K562 (cell line): ENCODE data around the gene MVB12B. TPM values are rescaled to one million over a fixed set of nuclear protein-coding genes. Genes with fewer than 3 reads are reported as not detected.

Experiments
- ATAC-seq: fragments of 200-7000 bp; cut with Tn5 transposase; 3 replicates; pipeline ENCODE4 v1.9.1; 2020; ENCODE audit warnings: moderate library complexity
- BruUV-seq: library from RNA; stranded (reverse); fragments of 400-500 nt; replicated peaks from 2 replicates; lab custom pipeline; 2021; lab: Mats Ljungman, UMichigan
- CTCF ChIA-PET: fragments of 300-600 bp; formaldehyde crosslinking; extraction: SDS; loops from one replicate; lab custom pipeline; 2021; ENCODE audit warnings: low intra/inter-chr PET ratio; lab: Yijun Ruan, JAX
- POLR2A ChIA-PET: fragments of 300-600, 350-650 bp; sonication (Branson Sonifier 250); formaldehyde crosslinking; extraction: SDS; loops from one replicate; lab custom pipeline; 2021; ENCODE audit warnings: antibody characterized with exemption, inconsistent platforms; lab: Yijun Ruan, JAX
- DNase-seq, 4 experiments: peaks; one replicate each; pipeline versions ENCODE4 v3.0.0 to v3.0.0-alpha.2; 2011 to 2018; ENCODE audit warnings: low spot score in 3 of 4, mixed read lengths in 3 of 4; ENCODE audit errors: extremely low read depth in 1 of 4
- FAIRE-seq: peaks from 2 replicates; lab custom pipeline; 2011; peaks lifted over from hg19 to GRCh38; lab: Jason Lieb, UNC
- H2AFZ ChIP-seq: 2 replicates; pipeline ENCODE4 v1.6.0; 2011; ENCODE audit warnings: low read depth, low read length, control low read depth, inconsistent platforms
- H3K27ac ChIP-seq: fragments of 200-600 bp; 3 replicates; pipeline ENCODE4 v1.8.0; 2011; ENCODE audit warnings: low read depth, mild to moderate bottlenecking, control low read depth, inconsistent platforms, low read length, moderate library complexity, mixed read lengths; ENCODE audit errors: extremely low read depth
- H3K27me3 ChIP-seq, 2 experiments: fragments of 300-600 bp in 1 of 2; 2 replicates in 1 of 2; 3 replicates in 1 of 2; pipeline versions ENCODE4 v1.6.0 to v1.8.0; 2011; ENCODE audit warnings: inconsistent platforms in 2 of 2, low read length in 2 of 2, mild to moderate bottlenecking in 1 of 2, mixed read lengths in 1 of 2, moderate library complexity in 1 of 2; ENCODE audit not compliant: control insufficient read depth in 2 of 2, insufficient read depth in 2 of 2
- H3K36me3 ChIP-seq: fragments of 300-600 bp; 3 replicates; pipeline ENCODE4 v1.8.0; 2011; ENCODE audit warnings: mild to moderate bottlenecking, low read length, inconsistent platforms; ENCODE audit not compliant: control insufficient read depth, insufficient read depth
- H3K4me1 ChIP-seq, 2 experiments: fragments of 200-600 bp in 1 of 2; replicated peaks in 1 of 2; 2 replicates in 1 of 2; 3 replicates in 1 of 2; pipeline versions ENCODE4 v1.5.1 to v1.8.0; 2011; ENCODE audit warnings: inconsistent platforms in 2 of 2, low read length in 2 of 2, mild to moderate bottlenecking in 1 of 2, mixed read lengths in 1 of 2, moderate library complexity in 1 of 2; ENCODE audit not compliant: control insufficient read depth in 2 of 2, insufficient read depth in 2 of 2
- H3K4me2 ChIP-seq: 2 replicates; pipeline ENCODE4 v1.6.1; 2011; ENCODE audit warnings: low read length, control low read depth, inconsistent platforms, mixed read lengths; ENCODE audit not compliant: insufficient read depth
- H3K4me3 ChIP-seq: fragments of 200-600 bp; sonication (generic), shearing (Covaris generic); 2 replicates; pipeline ENCODE4 v1.5.1; 2016; ENCODE audit warnings: control low read depth, inconsistent platforms
- H3K79me2 ChIP-seq: fragments of 200-600 bp; 3 replicates; pipeline ENCODE4 v1.8.0; 2011; ENCODE audit warnings: low read length, inconsistent platforms; ENCODE audit not compliant: control insufficient read depth, insufficient read depth
- H3K9ac ChIP-seq, 2 experiments: 2 replicates each; pipeline versions ENCODE4 v1.6.0 to v1.6.1; 2011; ENCODE audit warnings: low read depth in 2 of 2, low read length in 2 of 2, control low read depth in 1 of 2, inconsistent platforms in 1 of 2, mild to moderate bottlenecking in 1 of 2, mixed read lengths in 1 of 2; ENCODE audit not compliant: insufficient read depth in 1 of 2
- H3K9me1 ChIP-seq: one replicate; pipeline ENCODE4 v1.6.0; 2011; ENCODE audit warnings: inconsistent platforms, mild to moderate bottlenecking, low read length, moderate library complexity; ENCODE audit not compliant: control insufficient read depth, insufficient read depth
- H3K9me3 ChIP-seq: replicated peaks from 2 replicates; pipeline ENCODE4 v1.5.1; 2011; ENCODE audit warnings: low read depth, low read length, inconsistent platforms; ENCODE audit not compliant: control insufficient read depth, insufficient read depth
- H4K20me1 ChIP-seq: replicated peaks from 2 replicates; pipeline ENCODE4 v1.6.1; 2011; ENCODE audit warnings: low read length, inconsistent platforms, mixed read lengths; ENCODE audit not compliant: control insufficient read depth, insufficient read depth
- CHD1 ChIP-seq: fragments of 200-600 bp; sonication (generic); IDR thresholded peaks from one replicate; pipeline ENCODE4 v1.6.1; 2012; ENCODE audit warnings: mild to moderate bottlenecking, moderate library complexity, low read length, inconsistent platforms
- SP1 ChIP-seq: sonication (generic); formaldehyde crosslinking; IDR thresholded peaks from 2 replicates; pipeline ENCODE4 v1.8.1; 2022; ENCODE audit warnings: mild to moderate bottlenecking, missing genetic modification reagents
- ZNF316 ChIP-seq: fragments of 450-650 bp; IDR thresholded peaks from 2 replicates; pipeline ENCODE4 v1.6.1; 2016
- WGBS: fragments of 100-300 bp; shearing (Covaris generic); methylation state at CpG from one replicate; pipeline ENCODE4 v1.1.6; 2016; ENCODE audit warnings: low coverage, mixed read lengths; ENCODE audit not compliant: insufficient coverage; ENCODE audit errors: missing lambda C conversion rate; 5-methylcytosine and 5-hydroxymethylcytosine counted together
- in situ Hi-C: fragments of 300-500 bp; cut with MboI; formaldehyde crosslinking; loops from 4 replicates; pipeline ENCODE4 v1.15.0; 2018; ENCODE audit warnings: inconsistent platforms, mixed read lengths
- intact Hi-C: fragments of 100-400 bp; cut with micrococcal nuclease; formaldehyde crosslinking; loops from 2 replicates; pipeline ENCODE4 v1.14.2; 2022
- polyA plus RNA-seq, 8 experiments: library from polyadenylated mRNA; depleted of rRNA in 4 of 8; stranded (reverse) in 5 of 8; unstranded in 3 of 8; fragments of >200 nt; fragmentation: Nextera tagmentation in 2 of 8; fragmentation: Illumina TruSeq in 1 of 8; extraction: Ambion mirVana in 2 of 8; extraction: Trizol in 1 of 8; gene quantifications; 2 replicates each; pipeline versions ENCODE4 v1.2.1 to v1.2.3, GENCODE V29; 2011 to 2014; ENCODE audit warnings: inconsistent platforms in 1 of 8, missing spikeins in 1 of 8
- total RNA-seq, 7 experiments: library from RNA; depleted of rRNA in 6 of 7; stranded (reverse); fragments of >200 nt in 6 of 7; fragmentation: Illumina TruSeq in 2 of 7; extraction: Trizol in 2 of 7; gene quantifications; 2 replicates each; pipeline versions ENCODE4 v1.2.1 to v1.2.3, GENCODE V29; 2011 to 2021; ENCODE audit warnings: low replicate concordance in 1 of 7

Gene MVB12B
- total and polyA plus RNA-seq, 9 of the 15 experiments (the other 6 are each of a cell fraction or from before 2014, with no cell fraction given): not detected

- H3K79me2 ChIP-seq: no peaks in the 10 kb centered on the region
- no peak overlapping the region for H3K4me2 ChIP-seq
- CTCF ChIA-PET: interaction anchor here (0.6 kb wide), 1 partner anchor 838 kb away, joined by 3 read pairs; no protein-coding TSS in a partner anchor
These were observed 22.4 kb downstream of the MVB12B start for GRCh38 chr9:126348911-126349550.

DNA sequence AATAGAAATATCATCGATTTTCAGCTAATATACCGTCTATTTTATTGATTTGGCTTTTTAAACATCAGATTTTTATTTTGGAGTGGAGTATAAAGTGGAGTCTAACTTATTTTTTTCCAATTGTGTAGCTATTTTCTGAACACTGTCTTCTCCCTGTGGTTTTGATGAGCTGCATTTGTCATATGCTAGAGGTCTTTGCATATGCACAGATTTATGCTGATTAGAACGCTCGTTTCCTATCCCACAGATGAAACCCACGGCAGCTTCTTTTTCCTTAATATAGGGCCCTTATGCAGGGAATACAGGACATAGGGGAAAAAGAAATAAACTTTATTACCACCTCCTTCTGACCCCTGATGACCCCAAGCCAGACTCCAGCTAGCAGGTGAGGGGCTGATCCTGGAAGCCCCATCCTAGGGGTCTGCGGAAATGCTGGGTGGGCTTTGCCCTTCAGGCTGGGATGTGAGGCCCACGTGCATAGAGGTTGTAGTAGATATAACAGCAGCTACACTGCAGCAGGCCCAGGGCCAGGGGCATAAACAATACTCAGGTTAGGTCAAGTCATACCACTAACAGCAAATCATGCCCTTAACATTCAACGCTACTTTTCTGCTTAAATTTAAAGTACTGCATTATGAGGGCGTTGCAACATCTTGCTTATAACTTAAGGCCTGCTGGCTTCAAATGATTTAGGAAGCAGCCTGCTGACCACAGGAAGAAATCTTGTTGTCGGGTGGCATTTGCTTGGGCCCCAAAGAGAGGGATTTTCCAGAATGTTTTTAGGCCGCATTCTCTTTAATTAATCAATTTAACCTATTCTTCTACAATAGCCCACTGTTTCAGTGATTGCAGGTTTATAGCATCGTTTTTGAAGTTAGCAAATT lies 28.5 kb downstream of the MVB12B start:
- H3K4me3 ChIP-seq: no peak overlapping the region
- H3K36me3 ChIP-seq: no peaks in the 10 kb centered on the region
- ChIA-PET POLR2A (no interaction called here), CTCF (no interaction called here)
- no peaks in the 10 kb centered on the region for H3K79me2 ChIP-seq
- H3K27ac ChIP-seq: no peak overlapping the region
- no peak for ATAC-seq
- H3K27me3 ChIP-seq: peaks cover 0 to 7% of the 10 kb centered on the region in 2 experiments; a peak in 1 of 5 replicates
- TF ChIP-seq ZNF316: no peak
- no peak for TF ChIP-seq SP1 (CRISPR knock-in tag)
- 0% methylated on average over 12 of the region's 12 CpGs for WGBS
- no peak for DNase-seq
- no peaks in the 10 kb centered on the region for H3K4me1 ChIP-seq
- H3K9me3 ChIP-seq: no peaks in the 10 kb centered on the region
- no peak overlapping the region for H3K9ac ChIP-seq
- in situ Hi-C loops (no loop called here), intact Hi-C loops (no loop called here)
- no peak overlapping the region for H3K4me2 ChIP-seq
- BruUV-seq: no TSS peak
- H4K20me1 ChIP-seq: no peaks in the 10 kb centered on the region
- FAIRE-seq: no peak
- H3K9me1 ChIP-seq: no peaks in the 10 kb centered on the region
- H2AFZ ChIP-seq: no peak overlapping the region

More at GRCh38 chr9:126348911-126349550, 22.4 kb downstream of the MVB12B start:
- BruUV-seq: no TSS peak
- in situ Hi-C loops (no loop called here), intact Hi-C loops (no loop called here)
- ATAC-seq (no peak), FAIRE-seq (no peak), DNase-seq (no peak)
- H3K4me3 ChIP-seq: no peak overlapping the region
- H3K27me3 ChIP-seq: peaks cover 3 to 34% of the 10 kb centered on the region in 2 experiments; a peak in 3 of 5 replicates
- no peaks in the 10 kb centered on the region for H4K20me1 ChIP-seq
- WGBS: 0% methylated on average over 6 of the region's 7 CpGs
- H3K4me1 ChIP-seq: no peaks in the 10 kb centered on the region
- no peak overlapping the region for H3K27ac ChIP-seq
- no peaks in the 10 kb centered on the region for H3K9me3 ChIP-seq
- POLR2A ChIA-PET: interaction anchor here (1.3 kb wide), 1 partner anchor 13 kb away, joined by 4 read pairs; no protein-coding TSS in a partner anchor
- no peak overlapping the region for H3K9ac ChIP-seq
- no peaks in the 10 kb centered on the region for H3K9me1 ChIP-seq
- no peak for TF ChIP-seq CHD1
- H2AFZ ChIP-seq: no peak overlapping the region
- no peaks in the 10 kb centered on the region for H3K36me3 ChIP-seq
